AG04449 (cell line): ENCODE results near the gene SCN8A.
"Not testable (repeated sequence)": the region's sequence is repeated elsewhere in the genome, so short reads cannot be mapped to it uniquely, and the experiment has no call there.

Experiments
- CTCF ChIA-PET: fragments of 350-600 bp; formaldehyde crosslinking; extraction: SDS; loops from one replicate; lab custom pipeline; 2021; ENCODE audit warnings: antibody characterized with exemption; lab: Yijun Ruan, JAX
- POLR2A ChIA-PET: fragments of 400-600, 350-600 bp; formaldehyde crosslinking; extraction: SDS; loops from one replicate; lab custom pipeline; 2020; ENCODE audit warnings: antibody characterized with exemption, inconsistent platforms; lab: Yijun Ruan, JAX
- DNase-seq: peaks from one replicate; pipeline ENCODE4 v3.0.0-alpha.2; 2010; ENCODE audit warnings: low read depth, low spot score
- H3K4me3 ChIP-seq: 2 replicates; pipeline ENCODE4 v1.5.1; 2011; ENCODE audit warnings: low read depth, mild to moderate bottlenecking, control low read depth, low read length
- TF ChIP-seq, protein P1 (sequence below): IDR thresholded peaks from one replicate; pipeline ENCODE4 v1.5.1; 2011; ENCODE audit warnings: mild to moderate bottlenecking, moderate library complexity, low read length, control low read depth, inconsistent platforms; ENCODE audit not compliant: insufficient read depth; ENCODE audit errors: missing control alignments

Gene SCN8A

GRCh38 chr12:51797301-51797700 lies 206.3 kb downstream of the SCN8A start:
- DNase-seq = no peak
- ChIA-PET POLR2A (no interaction called here), CTCF (no interaction called here)
- H3K4me3 ChIP-seq = no peak overlapping the region
- TF ChIP-seq, protein P1, sequence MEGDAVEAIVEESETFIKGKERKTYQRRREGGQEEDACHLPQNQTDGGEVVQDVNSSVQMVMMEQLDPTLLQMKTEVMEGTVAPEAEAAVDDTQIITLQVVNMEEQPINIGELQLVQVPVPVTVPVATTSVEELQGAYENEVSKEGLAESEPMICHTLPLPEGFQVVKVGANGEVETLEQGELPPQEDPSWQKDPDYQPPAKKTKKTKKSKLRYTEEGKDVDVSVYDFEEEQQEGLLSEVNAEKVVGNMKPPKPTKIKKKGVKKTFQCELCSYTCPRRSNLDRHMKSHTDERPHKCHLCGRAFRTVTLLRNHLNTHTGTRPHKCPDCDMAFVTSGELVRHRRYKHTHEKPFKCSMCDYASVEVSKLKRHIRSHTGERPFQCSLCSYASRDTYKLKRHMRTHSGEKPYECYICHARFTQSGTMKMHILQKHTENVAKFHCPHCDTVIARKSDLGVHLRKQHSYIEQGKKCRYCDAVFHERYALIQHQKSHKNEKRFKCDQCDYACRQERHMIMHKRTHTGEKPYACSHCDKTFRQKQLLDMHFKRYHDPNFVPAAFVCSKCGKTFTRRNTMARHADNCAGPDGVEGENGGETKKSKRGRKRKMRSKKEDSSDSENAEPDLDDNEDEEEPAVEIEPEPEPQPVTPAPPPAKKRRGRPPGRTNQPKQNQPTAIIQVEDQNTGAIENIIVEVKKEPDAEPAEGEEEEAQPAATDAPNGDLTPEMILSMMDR = no peak

DNA sequence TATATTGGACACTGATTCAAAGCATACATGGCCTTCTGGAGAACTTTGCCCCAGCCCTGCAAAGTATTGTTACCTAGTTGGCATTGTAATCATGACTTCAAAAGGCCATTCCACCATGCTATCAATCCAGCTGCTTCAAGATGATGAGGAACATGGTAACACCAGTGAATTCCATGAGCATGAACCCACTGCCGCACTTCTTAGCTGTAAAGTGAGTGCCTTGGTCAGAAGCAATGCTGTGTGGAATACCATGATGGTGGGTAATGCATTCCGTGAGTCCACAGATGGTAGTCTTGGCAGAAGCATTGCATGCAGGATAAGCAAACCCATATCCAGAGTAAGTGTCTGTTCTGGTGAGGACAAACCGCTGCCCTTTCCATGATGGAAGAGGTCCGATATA lies 207.0 kb downstream of the SCN8A start:
- H3K4me3 ChIP-seq, DNase-seq, POLR2A ChIA-PET, CTCF ChIA-PET: not testable (repeated sequence)

GRCh38 chr12:51798501-51798900 lies 207.5 kb downstream of the SCN8A start:
- no peak for DNase-seq
- H3K4me3 ChIP-seq = no peak overlapping the region
- CTCF ChIA-PET = no interaction called here
- TF ChIP-seq, protein P1 = no peak
- POLR2A ChIA-PET = no interaction called here

GRCh38 chr12:51801027-51801426 lies 210.0 kb downstream of the SCN8A start:
- no peak for DNase-seq
- POLR2A ChIA-PET = no interaction called here
- TF ChIP-seq, protein P1 = no peak
- CTCF ChIA-PET = interaction anchor here (1.2 to 2.9 kb wide), 2 partner anchors 11 to 13 kb away, joined by 3 to 14 read pairs; a partner anchor contains a TSS
- no peak overlapping the region for H3K4me3 ChIP-seq

DNA sequence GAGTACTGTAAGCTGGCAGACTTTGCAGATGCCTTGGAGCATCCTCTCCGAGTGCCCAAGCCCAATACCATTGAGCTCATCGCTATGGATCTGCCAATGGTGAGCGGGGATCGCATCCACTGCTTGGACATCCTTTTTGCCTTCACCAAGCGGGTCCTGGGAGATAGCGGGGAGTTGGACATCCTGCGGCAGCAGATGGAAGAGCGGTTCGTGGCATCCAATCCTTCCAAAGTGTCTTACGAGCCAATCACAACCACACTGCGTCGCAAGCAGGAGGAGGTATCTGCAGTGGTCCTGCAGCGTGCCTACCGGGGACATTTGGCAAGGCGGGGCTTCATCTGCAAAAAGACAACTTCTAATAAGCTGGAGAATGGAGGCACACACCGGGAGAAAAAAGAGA lies 215.9 kb downstream of the SCN8A start:
- CTCF ChIA-PET = no interaction called here

DNA sequence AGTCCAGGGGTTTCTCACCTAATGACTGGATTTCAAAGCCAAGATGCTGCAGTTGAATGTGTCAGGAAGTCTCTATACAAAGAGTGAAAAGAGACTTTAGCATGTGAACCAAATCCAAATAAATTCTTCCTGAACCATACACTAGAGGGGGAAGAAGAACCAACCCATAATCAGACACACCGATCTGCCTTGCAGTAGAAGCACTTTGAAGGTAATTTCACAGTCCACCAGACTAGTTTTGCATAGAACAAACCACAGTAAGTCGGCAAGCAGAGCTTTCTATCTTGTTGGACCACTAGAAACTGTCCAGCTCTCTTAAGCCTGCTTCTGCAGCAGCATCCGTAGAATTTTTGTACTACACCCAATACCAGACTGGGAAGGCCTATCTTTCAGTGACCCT lies 218.2 kb downstream of the SCN8A start:
- ChIA-PET POLR2A (no interaction called here), CTCF (interaction anchor here (0.7 kb wide), 1 partner anchor 66 kb away, joined by 3 read pairs; no protein-coding TSS in a partner anchor)
- TF ChIP-seq, protein P1 = no peak
- DNase-seq = no peak
- no peak overlapping the region for H3K4me3 ChIP-seq

More for the DNA sequence above, 215.9 kb downstream of the SCN8A start:
- TF ChIP-seq, protein P1 = no peak
- POLR2A ChIA-PET = no interaction called here
- H3K4me3 ChIP-seq = no peak overlapping the region
- DNase-seq = no peak
